SK-N-SH treated with all-trans-retinoic acid at 6 μM for 48 hours (cell line): ENCODE measurements around the gene HGS.

Source experiments
- CSRNP3 ChIP-seq: fragments of 250-450 bp; sonication (Bioruptor Pico); IDR thresholded peaks from 2 replicates; pipeline ENCODE4 v1.5.1; 2021; ENCODE audit warnings: mild to moderate bottlenecking, moderate library complexity
- ISL1 ChIP-seq: fragments of 250-450 bp; sonication (Bioruptor Pico); IDR thresholded peaks from 2 replicates; pipeline ENCODE4 v2.1.2; 2022; ENCODE audit warnings: mild to moderate bottlenecking, moderate library complexity
- RARB ChIP-seq: fragments of 250-450 bp; sonication (Bioruptor Pico); IDR thresholded peaks from 2 replicates; pipeline ENCODE4 v1.8.0; 2021; ENCODE audit warnings: mild to moderate bottlenecking, moderate library complexity
- ZFP30 ChIP-seq: fragments of 450-650 bp; formaldehyde crosslinking; IDR thresholded peaks from 2 replicates; pipeline ENCODE4 v1.5.0; 2022; ENCODE audit warnings: mild to moderate bottlenecking, moderate library complexity

DNA sequence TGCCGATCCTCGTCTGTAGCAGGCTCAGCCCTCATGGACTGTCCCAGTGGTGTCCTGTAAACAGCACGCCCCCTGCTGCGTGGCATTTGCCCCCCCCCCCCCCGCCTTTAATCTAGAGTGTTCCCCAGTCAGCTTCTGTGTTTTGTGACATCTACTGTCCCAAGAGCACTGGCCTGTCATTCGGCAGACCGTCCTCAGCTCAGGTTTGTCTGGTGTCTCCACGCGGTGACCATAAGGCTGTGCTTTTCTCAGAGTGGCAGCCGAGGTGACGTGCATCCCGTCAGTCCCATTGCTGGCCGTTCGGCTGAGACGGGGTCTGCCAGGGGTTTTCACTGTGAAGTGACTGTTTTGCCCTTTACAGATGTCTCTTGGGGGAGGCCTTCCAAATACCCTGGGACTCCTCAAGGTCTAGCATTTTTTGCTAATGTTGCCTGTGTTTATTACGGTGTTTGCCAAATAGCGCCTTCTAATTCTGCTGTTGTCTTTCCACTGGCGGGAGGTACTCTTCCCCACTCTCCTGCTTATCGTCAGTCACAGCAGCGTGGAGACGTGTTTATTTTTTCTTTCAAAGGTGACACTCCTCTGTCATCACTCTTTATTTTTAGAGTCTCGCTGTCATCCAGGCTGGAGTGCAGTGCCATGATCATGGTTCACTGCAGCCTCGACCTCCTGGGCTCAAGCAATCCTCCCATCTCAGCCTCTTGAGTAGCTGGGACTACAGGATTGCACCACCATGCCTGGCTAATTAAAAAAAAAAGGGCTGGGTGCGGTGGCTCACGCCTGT is 13.6 kb downstream of the HGS start:
- TF ChIP-seq ZFP30 (CRISPR knock-in tag) (no peak), RARB (CRISPR knock-in tag) (no peak), ISL1 (CRISPR knock-in tag) (no peak), CSRNP3 (CRISPR knock-in tag) (no peak)
